Measurements from ENCODE around the gene SLC25A17. TPM values are rescaled to one million over a fixed set of nuclear protein-coding genes. Genes with fewer than 3 reads are reported as not detected.

Gene SLC25A17
- total RNA-seq, 1 experiment from 2014 or later, result 51.6 TPM

- Histone ChIP-seq H3K4me3 (ENCODE audit: low read depth, low read length, poor library complexity, severe bottlenecking) (no peak overlapping the region), H3K27me3 (replicated peaks; ENCODE audit: insufficient read depth, low read depth, low read length, poor library complexity) (no peaks in the 10 kb centered on the region), H3K9me3 (ENCODE audit: low read depth, low read length, poor library complexity, severe bottlenecking) (no peaks in the 10 kb centered on the region), H3K4me1 (ENCODE audit: insufficient read depth, low read length, poor library complexity, severe bottlenecking) (no peaks in the 10 kb centered on the region), H3K36me3 (ENCODE audit: insufficient read depth, low read length, poor library complexity, severe bottlenecking) (no peaks in the 10 kb centered on the region), H3K27ac (ENCODE audit: low read depth, low read length, poor library complexity, severe bottlenecking) (no peak overlapping the region)
- no TSS peak for BruUV-seq (replicated peaks)
- ChIA-PET POLR2A (ENCODE audit: low non-redundant PET) (no interaction called here), CTCF (no interaction called here)
- no peak for DNase-seq (ENCODE audit: low spot score)
- intact Hi-C loops (cut with micrococcal nuclease; ENCODE audit: unreplicated experiment), result no loop called here
- TF ChIP-seq EZH2 (IDR thresholded peaks at IDR 0.05; ENCODE audit: borderline replicate concordance, low read depth, low read length, poor library complexity, severe bottlenecking), result no peak
- TF ChIP-seq CTCF (conservative IDR thresholded peaks at IDR 0.05; ENCODE audit: low read depth, low read length), result no peak
Observed at GRCh38 chr22:40747361-40747760, 71.8 kb downstream of the SLC25A17 start.

GRCh38 chr22:40746428-40747220, 72.5 kb downstream of the SLC25A17 start:
- CTCF ChIA-PET, result no interaction called here
- Histone ChIP-seq H3K36me3 (ENCODE audit: insufficient read depth, low read length, poor library complexity, severe bottlenecking) (no peaks in the 10 kb centered on the region), H3K27ac (ENCODE audit: low read depth, low read length, poor library complexity, severe bottlenecking) (no peak overlapping the region), H3K4me3 (ENCODE audit: low read depth, low read length, poor library complexity, severe bottlenecking) (no peak overlapping the region), H3K27me3 (replicated peaks; ENCODE audit: insufficient read depth, low read depth, low read length, poor library complexity) (no peaks in the 10 kb centered on the region), H3K9me3 (ENCODE audit: low read depth, low read length, poor library complexity, severe bottlenecking) (no peaks in the 10 kb centered on the region), H3K4me1 (ENCODE audit: insufficient read depth, low read length, poor library complexity, severe bottlenecking) (no peaks in the 10 kb centered on the region)
- no peak for TF ChIP-seq EZH2 (IDR thresholded peaks at IDR 0.05; ENCODE audit: borderline replicate concordance, low read depth, low read length, poor library complexity, severe bottlenecking)
- no peak for TF ChIP-seq CTCF (conservative IDR thresholded peaks at IDR 0.05; ENCODE audit: low read depth, low read length)
- POLR2A ChIA-PET (ENCODE audit: low non-redundant PET), result no interaction called here
- no TSS peak for BruUV-seq (replicated peaks)
- DNase-seq (ENCODE audit: low spot score), result no peak
- intact Hi-C loops (cut with micrococcal nuclease; ENCODE audit: unreplicated experiment), result no loop called here

- BruUV-seq (replicated peaks), result no TSS peak
- peaks cover 4% of the 10 kb centered on the region for H3K4me1 ChIP-seq (ENCODE audit: insufficient read depth, low read length, poor library complexity, severe bottlenecking)
- H3K36me3 ChIP-seq (ENCODE audit: insufficient read depth, low read length, poor library complexity, severe bottlenecking), result no peaks in the 10 kb centered on the region
- no peak for TF ChIP-seq CTCF (conservative IDR thresholded peaks at IDR 0.05; ENCODE audit: low read depth, low read length)
- H3K9me3 ChIP-seq (ENCODE audit: low read depth, low read length, poor library complexity, severe bottlenecking), result no peaks in the 10 kb centered on the region
- H3K27ac ChIP-seq (ENCODE audit: low read depth, low read length, poor library complexity, severe bottlenecking), result no peak overlapping the region
- CTCF ChIA-PET, result no interaction called here
- H3K4me3 ChIP-seq (ENCODE audit: low read depth, low read length, poor library complexity, severe bottlenecking), result no peak overlapping the region
- POLR2A ChIA-PET (ENCODE audit: low non-redundant PET), result no interaction called here
- no peak for DNase-seq (ENCODE audit: low spot score)
- no peaks in the 10 kb centered on the region for H3K27me3 ChIP-seq (replicated peaks; ENCODE audit: insufficient read depth, low read depth, low read length, poor library complexity)
- intact Hi-C loops (cut with micrococcal nuclease; ENCODE audit: unreplicated experiment), result no loop called here
Observed at GRCh38 chr22:40743768-40744167, 75.4 kb downstream of the SLC25A17 start.
